ENCODE results near the gene BANP. TPM values are rescaled to one million over a fixed set of nuclear protein-coding genes. Genes with fewer than 3 reads are reported as not detected.

The BANP gene
- total and polyA plus RNA-seq, 2 of the 8 experiments (the other 6 are each of a cell fraction or from before 2014, with no cell fraction given), result 25.8 to 39.8 TPM

- Histone ChIP-seq H3K4ac (replicated peaks; ENCODE audit: insufficient read length, low read depth, low read length) (no peak overlapping the region), H3K4me2 (ENCODE audit: insufficient read depth in 1 of 2, low read depth in 2 of 2, low read length in 2 of 2) (no peak overlapping the region), H3K9ac (replicated peaks in 1 of 4; ENCODE audit: extremely low read depth in 1 of 4, low read depth in 3 of 4, low read length in 3 of 4) (no peak overlapping the region), H3K27me3 (replicated peaks in 1 of 4; ENCODE audit: control insufficient read depth in 3 of 4, extremely low read depth in 1 of 4, insufficient read depth in 3 of 4, low read length in 3 of 4) (no peaks in the 10 kb centered on the region), H2BK120ac (replicated peaks; ENCODE audit: low read depth, low read length) (no peak overlapping the region), H3K9me3 (ENCODE audit: insufficient read depth in 2 of 2, low read depth in 1 of 2, low read length in 1 of 2) (no peaks in the 10 kb centered on the region), H2AFZ (ENCODE audit: low read length) (no peak overlapping the region), H3K18ac (ENCODE audit: extremely low read depth, low read length) (no peak overlapping the region), H2BK15ac (ENCODE audit: low read length) (no peak overlapping the region), H2BK20ac (ENCODE audit: low read length) (no peak overlapping the region), H3K79me2 (ENCODE audit: control insufficient read depth in 1 of 2, insufficient read depth in 2 of 2, low read length in 2 of 2) (no peaks in the 10 kb centered on the region), H3K56ac (replicated peaks; ENCODE audit: insufficient read length, low read depth, low read length) (no peak overlapping the region), H3K23ac (ENCODE audit: insufficient read length) (no peak overlapping the region), H4K5ac (ENCODE audit: insufficient read length, low read depth, low read length) (no peak overlapping the region), H4K8ac (ENCODE audit: extremely low read depth, insufficient read depth, low read length) (no peak overlapping the region), H3K79me1 (ENCODE audit: low read depth, low read length) (no peaks in the 10 kb centered on the region), H2BK12ac (ENCODE audit: low read depth, low read length) (no peak overlapping the region), H3K36me3 (ENCODE audit: control insufficient read depth in 2 of 4, insufficient read depth in 4 of 4, low read length in 3 of 4) (peaks cover 0 to 6% (median 1%) of the 10 kb centered on the region in 4 experiments; a peak in 1 of 8 replicates), H3K4me1 (replicated peaks in 1 of 4; ENCODE audit: control insufficient read depth in 3 of 4, insufficient read depth in 4 of 4, low read length in 3 of 4) (peaks cover 0 to 10% (median 6%) of the 10 kb centered on the region in 4 experiments; a peak in 4 of 7 replicates), H4K91ac (replicated peaks; ENCODE audit: insufficient read length, low read length) (no peak overlapping the region), H3K23me2 (ENCODE audit: low read depth, low read length) (no peaks in the 10 kb centered on the region), H3K4me3 (ENCODE audit: extremely low read depth in 1 of 4, insufficient read depth in 2 of 4, low read depth in 3 of 4, low read length in 4 of 4) (no peak overlapping the region), H3K14ac (ENCODE audit: insufficient read length) (no peak overlapping the region), H4K20me1 (replicated peaks in 1 of 2; ENCODE audit: control insufficient read depth in 1 of 2, insufficient read depth in 2 of 2, low read length in 2 of 2) (no peaks in the 10 kb centered on the region), H3K27ac (ENCODE audit: low read depth, low read length) (no peak overlapping the region), H2AK5ac (ENCODE audit: low read depth, low read length) (no peak overlapping the region), H2BK5ac (ENCODE audit: low read depth, low read length) (no peak overlapping the region)
- 92% methylated on average over 10 of the region's 10 CpGs; no CpG with 5 or more reads in 1 of the 2 experiments for WGBS, 2 experiments (ENCODE audit: extremely low coverage in 1 of 2, insufficient coverage in 1 of 2, insufficient read length in 1 of 2, insufficient replicate concordance in 2 of 2, low coverage in 1 of 2, low lambda C conversion rate in 2 of 2, missing lambda C conversion rate in 1 of 2)
- DNase-seq (ENCODE audit: low read depth in 1 of 2, low spot score in 2 of 2) (no peak), FAIRE-seq (no peak)
- no peak for TF ChIP-seq MAFK (IDR thresholded peaks at IDR 0.05; ENCODE audit: low read depth, low read length)
- no peak for TF ChIP-seq GTF2F1 (IDR thresholded peaks at IDR 0.05; ENCODE audit: borderline replicate concordance, low read depth, low read length)
- TF ChIP-seq POU5F1 (IDR thresholded peaks at IDR 0.05; ENCODE audit: low read depth, low read length), result no peak
- no peak for TF ChIP-seq ZNF274 (IDR thresholded peaks at IDR 0.05; ENCODE audit: borderline replicate concordance, extremely low read depth, low read length)
- ChIA-PET CTCF (ENCODE audit: partially characterized antibody) (no interaction called here), POLR2A (ENCODE audit: partially characterized antibody) (no interaction called here)
Measured at GRCh38 chr16:88066234-88066633, 115.0 kb downstream of the BANP start.
